Peyer's patch (tissue), 4 donors: ENCODE results near the gene TMEM131L.
"Not testable (repeated sequence)": the region's sequence is repeated elsewhere in the genome, so short reads cannot be mapped to it uniquely, and the experiment has no call there.

Source experiments
- CTCF ChIP-seq, 6 experiments: fragments of 450-650 bp in 4 of 6; fragments of 200-600 bp in 2 of 6; sonication (generic) in 1 of 6; IDR thresholded peaks; one replicate each; pipeline ENCODE4 v1.5.1; 2017 to 2019; ENCODE audit warnings: antibody characterized with exemption in 6 of 6, mild to moderate bottlenecking in 3 of 6, moderate library complexity in 1 of 6
- POLR2A ChIP-seq, 2 donors: fragments of 450-650 bp; IDR thresholded peaks; one replicate each; pipeline ENCODE4 v1.5.1; 2017; ENCODE audit warnings: antibody characterized with exemption in 2 of 2, mild to moderate bottlenecking in 2 of 2, moderate library complexity in 2 of 2

GRCh38 chr4:153609070-153609469 is 142.9 kb downstream of the TMEM131L start:
- not testable (repeated sequence) for TF ChIP-seq POLR2A, CTCF (IDR thresholded peaks at IDR 0.05)
